Activated effector memory CD4-positive, alpha-beta T cell treated with anti-CD3 and anti-CD28 coated beads, Interleukin-2, amount 50 U/mL, for 16 hours (primary cell): Measurements from ENCODE around the gene PRR20G.
"Not testable (repeated sequence)": the region's sequence is repeated elsewhere in the genome, so short reads cannot be mapped to it uniquely, and the experiment has no call there.

Source experiments
- DNase-seq: peaks from one replicate; pipeline ENCODE4 v3.0.0-alpha.2; 2020

The PRR20G gene

DNA sequence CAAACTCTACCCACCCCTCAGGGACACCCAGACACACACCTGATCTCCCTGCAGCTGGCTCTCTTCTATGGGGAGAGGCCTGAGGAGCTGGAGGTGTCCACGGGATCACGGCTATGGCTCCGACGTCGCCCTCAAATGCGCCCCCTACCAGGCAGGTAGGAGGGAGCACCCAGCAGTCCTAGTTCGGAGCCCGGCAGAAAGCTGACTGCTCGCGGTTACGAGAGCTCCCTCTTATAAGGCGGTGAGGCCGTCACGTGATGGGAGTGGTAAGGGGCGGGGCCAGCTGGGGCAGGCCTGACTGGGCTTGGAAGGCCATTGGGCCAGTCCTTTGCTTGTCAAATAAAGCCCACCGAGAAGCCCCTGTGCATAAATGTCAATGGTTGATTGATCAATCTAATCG lies at the start of gene PRR20G:
TSS of gene PRR20G (minus strand) at position 207 of the 400 bp plus-strand sequence. CDS start 681 bp downstream, outside the sequence.
- DNase-seq, result no peak

DNA sequence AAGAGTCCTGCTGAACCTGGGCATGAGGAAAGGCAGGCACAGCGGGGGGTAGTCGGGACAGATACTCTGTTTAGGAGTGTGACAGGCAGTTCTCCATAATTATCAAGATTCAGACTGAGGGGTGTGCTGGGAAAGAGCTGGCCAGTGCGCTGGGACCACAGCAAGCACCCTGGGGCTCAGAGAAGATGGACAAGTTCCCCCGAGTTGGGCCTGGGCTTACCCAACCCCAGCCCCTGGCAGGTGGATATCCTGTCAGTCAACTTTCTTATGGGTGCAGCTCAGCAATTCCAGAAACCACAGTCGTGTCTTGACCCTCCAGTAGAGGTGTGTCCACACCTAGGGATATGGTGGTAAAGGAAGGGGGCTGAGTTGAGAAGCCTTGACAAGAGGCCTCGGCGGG lies 49.2 kb upstream of the PRR20G start:
- no peak for DNase-seq

DNA sequence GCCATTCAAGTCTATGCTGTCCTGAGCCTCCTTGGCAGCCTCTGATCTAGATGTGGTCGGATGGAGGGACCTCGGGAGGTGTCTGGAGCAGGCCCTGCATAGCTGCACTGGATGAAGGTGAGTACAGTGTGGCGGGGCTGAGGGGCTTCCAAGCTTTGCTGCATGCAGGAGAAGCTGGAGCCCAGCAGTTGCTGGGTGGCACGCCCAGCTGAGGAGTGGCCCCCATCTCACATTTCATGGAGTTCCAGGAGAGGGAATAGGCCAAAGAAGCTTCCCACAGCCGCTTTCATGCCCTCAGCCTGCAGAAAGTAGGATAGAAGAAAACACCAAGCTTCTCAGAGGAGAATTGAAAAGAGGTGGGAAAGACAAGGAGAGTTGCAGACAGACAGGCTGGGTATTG lies 48.3 kb upstream of the PRR20G start:
- DNase-seq, result no peak

DNA sequence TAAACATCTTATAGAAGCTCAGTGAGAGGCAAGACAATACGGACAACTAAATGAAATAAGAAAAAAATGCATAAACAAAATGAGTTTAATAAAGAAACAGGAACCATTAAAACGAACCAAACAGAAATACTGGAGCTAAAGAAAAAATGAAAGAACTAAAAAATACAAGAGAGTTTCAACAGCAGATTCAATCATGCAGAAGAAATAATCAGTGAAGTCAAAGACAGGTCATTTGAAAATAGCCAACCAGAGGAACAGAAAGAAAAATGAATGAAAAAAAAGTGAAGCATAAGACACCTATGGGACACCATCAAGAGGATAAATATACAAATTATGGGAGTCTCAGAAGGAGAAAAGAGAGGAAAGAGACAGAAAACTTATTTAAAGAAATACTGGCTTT lies 42.5 kb upstream of the PRR20G start:
- no peak for DNase-seq

DNA sequence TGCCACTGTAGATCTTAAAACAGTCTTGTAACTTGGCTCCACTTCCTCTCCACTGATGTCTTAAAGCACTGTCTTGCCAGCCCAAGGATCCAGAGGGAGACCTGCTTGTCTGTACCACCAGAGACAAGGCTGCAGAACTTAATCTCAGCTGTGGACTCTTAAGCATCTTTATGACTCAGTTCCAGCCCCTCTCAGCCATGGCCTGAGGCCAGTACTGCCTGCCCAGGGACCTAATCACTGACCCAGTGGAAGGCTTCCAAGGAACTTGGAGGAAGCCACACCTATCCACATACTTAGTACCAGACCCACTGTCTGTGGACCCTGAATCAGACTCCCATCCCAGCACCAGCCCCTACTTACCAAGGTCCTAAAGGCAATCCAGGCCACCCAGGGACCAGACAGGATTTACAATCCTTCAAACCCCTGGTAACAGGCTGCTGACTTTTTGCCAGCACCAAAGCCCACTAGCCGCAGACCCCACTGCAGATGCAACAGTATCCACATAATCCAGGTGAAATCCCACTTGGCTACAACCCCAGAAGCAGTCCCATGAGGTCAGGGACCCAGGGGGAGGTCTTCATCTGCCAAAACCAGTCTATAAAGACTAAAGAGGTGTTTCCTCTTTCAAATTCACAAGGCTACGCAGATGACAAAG lies 41.9 kb upstream of the PRR20G start:
- no peak for DNase-seq

DNA sequence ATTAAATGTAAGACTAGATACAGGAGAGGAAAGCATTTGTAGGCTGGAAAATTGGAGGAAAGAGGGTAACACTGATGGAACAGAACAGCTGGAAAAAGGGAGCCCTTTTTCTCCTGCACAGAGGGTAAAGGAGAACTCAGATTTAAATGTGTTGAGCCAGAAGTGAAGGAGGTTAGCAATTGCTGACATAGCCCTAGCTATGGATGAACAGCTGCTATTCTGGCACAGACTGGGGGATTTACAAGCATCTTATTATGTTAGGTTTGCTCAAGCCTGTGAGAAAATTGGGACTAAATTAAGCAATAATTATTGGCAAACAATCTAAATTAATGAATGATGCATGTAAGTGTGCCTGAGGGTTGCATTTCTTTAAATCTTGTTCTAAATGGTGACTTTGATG lies 40.6 kb upstream of the PRR20G start:
- no peak for DNase-seq

DNA sequence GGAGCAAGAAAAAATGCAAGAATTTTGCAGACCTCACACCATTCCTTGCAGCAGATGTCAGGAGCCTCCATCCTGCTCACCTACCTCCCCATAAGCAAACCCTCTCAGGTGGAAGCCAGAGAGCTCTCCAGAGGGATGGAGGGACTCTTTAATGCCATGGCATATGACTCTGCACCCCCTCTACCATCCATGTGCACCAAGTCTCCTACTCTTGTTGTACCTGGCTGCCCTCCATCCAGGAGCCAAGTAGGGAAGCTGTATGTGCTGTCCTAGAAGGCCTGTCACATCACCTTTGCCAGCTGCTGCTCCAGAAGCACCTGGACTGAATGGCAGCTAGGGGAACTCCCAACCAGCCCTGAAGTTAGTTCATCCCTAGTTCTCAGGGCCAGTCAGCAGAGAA lies 38.5 kb upstream of the PRR20G start:
- no peak for DNase-seq

DNA sequence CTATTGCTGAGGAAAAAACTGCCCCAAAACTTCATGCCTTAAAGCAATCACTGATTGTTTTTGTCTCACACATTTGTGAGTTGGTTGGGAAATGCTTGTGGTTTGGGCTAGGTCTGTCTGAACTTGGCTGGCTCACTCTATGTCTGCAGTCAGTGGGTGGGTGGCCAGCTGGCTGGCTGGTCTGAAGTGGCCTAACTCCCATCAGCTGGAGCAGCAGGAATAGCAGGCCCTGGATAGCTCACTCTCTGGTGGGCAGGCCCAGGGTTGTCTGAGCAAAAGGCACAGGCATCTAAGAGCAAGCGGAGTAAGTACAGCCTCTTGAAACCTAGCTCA lies 37.7 kb upstream of the PRR20G start:
- DNase-seq, result no peak

DNA sequence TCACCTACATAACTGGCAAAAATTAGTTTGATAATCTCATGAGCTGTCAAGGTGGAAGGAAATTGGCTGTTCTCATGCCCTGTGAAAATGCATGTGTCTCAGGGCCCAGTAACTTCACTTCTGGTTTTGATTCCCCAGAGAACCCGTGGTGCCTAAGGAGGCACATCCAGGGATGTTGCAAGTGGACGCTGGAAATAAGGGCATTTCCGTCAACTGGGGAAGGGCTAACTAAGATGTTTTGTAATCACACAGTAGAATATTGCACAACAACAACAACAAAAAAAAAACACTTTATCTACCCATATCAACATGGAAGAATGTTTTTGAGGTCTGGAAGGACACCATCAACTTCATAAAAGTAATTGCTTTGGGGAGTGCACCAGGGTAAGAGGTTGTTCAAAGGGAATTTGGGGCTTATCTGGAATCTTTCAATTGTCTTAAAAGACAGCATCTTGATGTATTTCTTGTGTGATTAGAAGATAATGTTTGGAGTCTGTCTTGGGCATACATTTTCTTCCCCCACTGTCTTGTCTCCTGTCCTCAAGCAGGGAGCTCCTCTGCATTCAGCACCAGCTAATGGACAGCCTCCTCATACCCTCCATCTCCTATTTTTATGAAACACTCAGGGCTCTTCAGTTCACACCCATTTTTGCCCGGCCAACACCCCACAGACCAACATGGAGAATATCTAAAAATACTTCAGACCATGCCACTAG lies 37.2 kb upstream of the PRR20G start:
- DNase-seq, result no peak

DNA sequence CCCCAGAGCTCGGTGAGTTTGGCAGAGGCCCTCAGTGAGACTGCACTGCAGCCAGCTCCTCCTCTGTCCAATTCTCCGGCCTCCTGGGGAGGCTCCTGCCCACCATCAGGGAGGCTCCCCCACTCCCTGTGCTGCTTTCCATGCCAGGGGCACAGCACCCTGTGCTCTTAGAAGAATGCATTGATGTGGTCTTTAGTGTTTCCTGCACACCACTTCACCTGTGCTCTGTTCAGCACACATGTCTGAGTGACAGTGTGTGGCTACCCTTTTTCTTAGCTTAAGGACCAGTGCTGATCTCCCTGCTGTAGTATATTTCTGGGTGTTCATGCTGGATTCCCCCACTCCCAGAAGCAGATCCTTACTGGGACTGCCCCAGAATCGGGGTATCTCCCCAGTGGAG lies 36.2 kb upstream of the PRR20G start:
- no peak for DNase-seq

DNA sequence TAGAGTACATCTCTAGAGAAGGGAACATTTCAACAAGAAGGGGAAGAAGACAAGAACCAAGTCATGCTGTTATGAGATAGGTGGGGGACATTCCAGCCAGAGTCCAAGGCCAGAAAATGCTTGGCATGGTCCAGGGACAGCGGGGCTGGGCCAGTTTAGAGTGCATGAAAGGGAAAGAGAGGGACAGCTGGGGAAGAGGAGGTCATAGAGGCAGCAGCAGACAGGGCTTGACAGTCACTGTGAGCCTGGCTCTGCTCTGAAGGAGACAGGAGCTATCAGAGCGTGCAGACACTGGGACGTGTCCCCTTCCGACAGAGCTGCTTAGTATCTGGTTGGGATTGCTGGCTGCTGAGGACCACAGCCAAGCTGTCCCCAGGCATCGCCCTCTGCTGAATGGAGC lies 35.7 kb upstream of the PRR20G start:
- no peak for DNase-seq

DNA sequence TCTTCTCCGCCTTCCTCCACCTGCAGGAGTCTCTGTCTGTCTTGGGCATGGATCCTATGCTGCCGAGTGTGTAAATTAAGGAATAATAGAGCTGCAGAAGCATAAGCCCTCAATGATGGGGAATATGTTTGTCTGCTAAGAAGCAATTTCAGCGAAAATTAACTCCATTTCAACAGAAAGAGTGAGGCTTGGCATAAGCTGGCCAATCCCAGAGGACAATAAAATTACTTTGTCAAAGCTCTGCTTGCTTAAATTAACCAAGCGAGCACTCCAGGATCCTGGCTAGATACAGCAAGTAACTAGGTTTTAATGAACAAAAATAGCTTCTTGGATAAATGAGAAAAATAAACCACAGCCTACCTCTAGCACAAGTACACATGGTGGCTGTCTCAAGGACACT lies 33.5 kb upstream of the PRR20G start:
- no peak for DNase-seq

DNA sequence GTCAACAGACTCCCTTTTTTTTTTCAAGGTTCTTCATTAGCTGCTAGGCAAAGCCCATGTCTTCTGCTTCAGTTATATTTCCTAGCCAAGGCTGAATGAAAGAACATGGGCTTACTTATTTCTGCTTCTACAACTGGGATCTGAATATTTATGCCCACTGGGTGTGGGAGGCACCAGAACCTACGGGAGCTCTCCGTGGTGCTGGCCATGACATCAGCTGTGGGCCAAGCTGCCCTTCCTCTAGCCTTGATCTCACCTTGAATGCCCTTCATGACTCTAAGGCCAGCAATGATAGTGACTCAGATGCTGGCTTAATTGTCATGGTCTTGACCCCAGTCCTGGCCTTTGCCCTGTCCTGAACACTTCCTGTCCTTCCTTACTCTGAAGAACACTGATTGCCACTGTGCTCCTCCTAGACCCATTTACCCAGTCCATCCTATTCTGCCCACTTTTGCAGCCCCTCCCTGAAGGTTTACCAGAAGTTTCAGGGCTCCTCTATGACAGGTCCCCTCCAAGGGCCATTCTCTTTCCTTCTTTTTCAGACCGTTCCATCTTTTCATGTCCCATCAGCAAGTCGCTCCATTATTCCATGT lies 32.8 kb upstream of the PRR20G start:
- no peak for DNase-seq

DNA sequence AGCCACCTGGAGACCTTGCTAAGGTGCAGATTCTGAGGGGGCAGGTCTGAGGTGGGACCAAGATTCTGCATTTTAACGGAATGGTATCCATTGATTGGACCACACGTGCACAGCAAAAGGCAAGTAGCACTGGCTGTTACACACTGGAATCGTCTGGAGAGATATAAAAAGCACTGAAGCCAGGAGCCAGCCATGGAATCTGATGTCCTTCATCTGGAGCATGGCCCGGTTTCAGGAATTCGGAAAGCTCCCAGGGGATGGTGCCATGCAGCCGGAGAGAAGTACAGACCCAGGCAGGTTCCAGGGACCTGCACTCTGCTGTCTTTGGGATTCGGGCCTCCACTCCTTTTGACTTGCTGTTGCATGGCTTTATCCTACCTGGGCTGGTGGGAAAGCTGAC lies 28.8 kb upstream of the PRR20G start:
- DNase-seq, result no peak

DNA sequence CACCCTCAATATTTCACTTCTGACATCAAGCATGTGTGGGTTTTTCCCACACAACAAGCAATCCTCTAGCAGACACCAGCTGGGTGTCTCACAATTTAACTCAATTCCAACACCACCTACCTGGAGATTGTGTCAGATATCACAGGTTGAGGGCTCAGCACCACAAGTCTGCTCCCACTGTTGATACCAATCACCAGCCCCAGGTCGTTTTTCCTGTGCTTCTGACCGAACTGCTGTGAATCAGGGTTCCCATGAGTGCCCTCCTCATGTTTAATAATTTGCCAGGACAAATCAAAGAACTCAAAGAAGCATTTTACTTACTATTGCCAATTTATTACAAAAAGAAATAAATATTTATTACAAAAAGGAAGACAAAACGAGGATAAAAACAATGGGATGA lies 25.0 kb upstream of the PRR20G start:
- DNase-seq, result no peak

DNA sequence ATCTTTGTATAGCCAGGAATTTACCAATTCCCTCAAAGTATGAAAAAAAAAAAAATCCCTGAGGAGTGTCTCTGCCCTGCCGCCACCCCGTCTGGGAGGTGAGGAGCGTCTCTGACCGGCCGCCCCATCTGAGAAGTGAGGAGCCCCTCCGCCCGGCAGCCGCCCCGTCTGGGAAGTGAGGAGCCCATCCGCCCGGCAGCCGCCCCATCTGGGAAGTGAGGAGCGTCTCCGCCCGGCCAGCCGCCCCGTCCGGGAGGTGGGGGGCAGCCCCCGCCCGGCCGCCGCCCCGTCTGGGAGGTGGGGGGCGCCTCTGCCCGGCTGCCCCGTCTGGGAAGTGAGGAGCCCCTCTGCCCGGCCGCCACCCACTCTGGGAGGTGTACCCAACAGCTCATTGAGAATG lies 21.0 kb upstream of the PRR20G start:
- DNase-seq, result not testable (repeated sequence)

DNA sequence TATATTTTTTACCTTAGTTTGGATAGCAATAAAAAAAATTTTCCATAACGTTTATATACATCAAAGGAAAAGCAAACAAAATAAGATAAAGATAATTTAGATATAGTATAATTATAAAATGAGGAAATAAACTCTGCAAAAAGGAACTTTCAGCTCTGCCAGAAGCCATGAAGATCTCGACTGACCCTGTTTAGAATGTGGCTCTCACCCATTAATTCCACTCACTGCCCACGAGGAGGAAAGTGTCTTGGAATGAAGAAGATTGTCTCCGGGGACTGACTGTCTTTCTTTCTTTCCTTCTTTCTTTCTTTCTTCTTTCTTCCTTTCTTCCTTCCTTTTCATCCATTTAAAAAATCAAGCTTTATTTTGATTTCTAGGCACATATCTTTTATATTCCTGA lies 20.1 kb upstream of the PRR20G start:
- no peak for DNase-seq

DNA sequence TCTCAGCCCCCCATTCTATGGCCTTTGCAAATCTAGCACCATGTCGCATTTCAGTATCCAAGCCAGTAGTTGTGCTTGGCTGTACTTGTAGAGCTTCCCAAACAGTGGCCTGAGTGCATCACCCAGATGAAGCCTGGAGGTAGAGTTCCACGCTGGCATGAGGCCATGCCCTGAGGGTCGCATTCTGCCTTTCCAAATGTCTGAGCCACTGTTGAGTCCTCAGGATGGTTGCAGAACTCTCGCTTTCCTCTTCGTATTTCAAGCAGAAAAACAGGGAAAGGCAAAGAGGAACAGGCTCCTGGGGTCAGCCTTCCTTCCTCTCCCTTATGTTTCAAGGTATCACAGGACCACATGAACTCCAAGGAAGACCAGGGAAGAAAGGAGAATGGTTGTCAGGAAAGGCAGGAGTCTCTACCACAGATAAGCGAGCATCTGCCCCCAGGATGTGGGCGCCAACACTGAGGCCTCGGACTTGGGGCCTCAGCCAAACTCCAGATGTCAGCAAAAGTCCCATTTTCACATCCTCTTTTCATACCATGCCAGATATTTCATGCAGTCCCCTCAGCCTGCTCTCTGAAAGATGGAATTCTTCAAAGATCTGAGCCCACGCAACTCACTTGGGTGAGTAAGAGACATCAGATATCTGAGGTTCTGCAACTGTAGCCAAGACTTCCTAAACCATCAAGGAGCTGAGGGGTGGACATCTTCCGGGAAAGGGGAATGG lies 19.4 kb upstream of the PRR20G start:
- DNase-seq, result no peak

DNA sequence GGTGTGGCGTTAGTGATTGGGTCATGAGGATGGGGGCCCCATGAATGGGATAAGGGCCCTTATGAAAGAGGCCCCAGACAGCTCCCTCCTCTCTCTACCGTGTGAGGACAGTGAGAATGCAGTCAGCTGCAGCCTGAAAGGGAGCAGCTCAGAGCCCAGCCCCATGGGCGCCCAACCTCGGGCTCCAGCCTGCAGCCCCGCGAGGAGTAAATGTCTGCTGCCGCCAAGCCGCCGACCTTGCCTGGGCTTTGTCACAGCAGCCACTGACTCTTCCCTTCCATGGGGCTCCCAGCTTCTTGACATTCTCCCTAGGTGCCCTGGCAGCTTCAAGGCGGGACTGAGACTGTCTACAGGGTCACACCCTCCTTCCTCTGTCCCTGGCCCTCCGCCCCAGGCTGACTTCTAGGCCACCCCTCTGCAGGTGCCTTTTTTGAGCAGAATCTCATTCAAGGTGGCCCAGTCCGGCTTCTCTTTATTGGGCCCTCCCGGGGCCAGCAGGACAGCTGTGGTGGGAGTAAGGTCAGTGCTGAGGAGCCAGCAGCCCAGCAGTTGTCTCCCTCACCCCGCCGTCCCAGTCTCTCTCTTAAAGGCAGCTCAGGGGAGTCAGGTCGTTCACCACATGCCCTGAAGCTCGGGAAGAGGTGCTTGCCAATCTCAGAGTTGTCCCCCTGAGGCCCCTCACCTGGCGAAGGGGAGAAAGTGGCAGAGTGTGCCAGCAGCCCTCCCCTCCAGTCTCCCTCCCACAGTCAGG lies 18.7 kb upstream of the PRR20G start:
- DNase-seq, result no peak

DNA sequence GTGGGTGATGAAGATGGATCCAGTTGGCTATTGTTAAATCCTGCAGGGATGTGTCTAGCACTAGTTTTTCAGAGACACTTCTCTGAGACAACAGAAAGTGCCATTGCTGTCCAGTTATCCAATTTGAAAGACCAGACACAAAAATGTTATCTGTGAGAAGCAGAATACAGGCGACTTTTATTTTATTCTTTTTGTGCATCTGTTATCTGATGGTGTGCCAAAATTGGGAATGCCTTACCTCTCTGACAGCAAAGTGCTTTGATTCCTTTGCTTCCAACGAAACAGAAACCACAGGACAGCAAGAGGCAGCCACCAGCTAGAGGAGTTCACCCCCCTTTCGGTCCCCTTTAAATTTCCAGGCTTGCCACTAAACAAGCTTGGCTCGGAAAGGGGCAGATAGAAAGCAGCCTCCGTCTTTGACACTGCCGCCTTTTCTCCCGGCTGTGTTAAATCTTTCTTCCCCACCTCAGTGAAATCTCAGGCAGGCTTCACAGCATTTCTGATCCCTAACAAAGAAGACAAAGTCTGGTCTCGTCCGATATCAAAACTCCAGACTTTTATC lies 17.7 kb upstream of the PRR20G start:
- DNase-seq, result no peak

DNA sequence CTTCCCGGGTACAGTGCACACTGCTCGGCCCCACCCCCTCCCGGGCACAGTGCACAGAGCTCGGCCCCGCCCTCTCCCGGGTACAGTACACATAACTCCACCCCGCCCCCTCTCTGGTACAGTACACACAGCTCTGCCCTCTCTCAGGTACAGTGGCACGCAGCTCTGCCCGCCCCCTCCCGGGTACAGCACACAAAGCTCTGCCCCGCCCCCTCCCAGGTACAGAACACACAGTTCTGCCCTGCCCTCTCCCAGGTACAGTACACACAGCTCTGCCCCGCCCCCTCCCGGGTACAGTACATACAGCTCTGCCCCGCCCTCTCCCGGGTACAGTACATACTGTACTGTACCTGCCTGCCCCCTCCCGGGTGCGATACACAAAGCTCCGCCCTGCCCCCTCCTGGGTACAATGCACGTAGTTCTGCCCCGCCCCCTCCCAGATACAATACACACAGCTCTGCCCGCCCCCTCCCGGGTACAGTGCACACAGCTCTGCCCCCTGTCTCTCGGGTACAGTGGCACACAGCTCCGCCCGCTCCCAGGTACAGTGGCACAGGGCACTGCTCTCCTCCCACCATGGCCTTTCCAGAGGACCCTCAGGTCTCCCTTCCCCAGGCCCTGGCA lies 16.4 kb upstream of the PRR20G start:
- DNase-seq, result no peak

DNA sequence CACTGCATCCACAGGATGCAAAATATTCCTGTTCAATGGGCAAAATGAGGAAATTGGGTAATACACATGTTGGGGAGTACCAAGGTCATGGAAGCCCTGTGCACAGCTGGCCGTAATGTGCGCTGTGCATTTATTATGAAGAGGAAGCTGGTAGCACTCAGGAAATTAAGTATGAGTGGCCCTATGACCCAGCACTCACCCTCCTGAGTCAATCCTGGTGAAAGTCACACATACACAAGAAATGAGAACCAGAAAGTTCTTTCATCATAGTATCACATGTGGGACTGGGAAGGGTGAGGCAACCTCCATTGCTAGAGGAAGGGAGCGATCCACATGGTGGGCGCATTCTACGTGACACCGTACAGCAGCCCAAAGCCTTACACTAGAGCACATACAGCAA lies 11.4 kb upstream of the PRR20G start:
- DNase-seq, result no peak
